Measurements from ENCODE around the gene SMIM23. TPM values are rescaled to one million over a fixed set of nuclear protein-coding genes. Genes with fewer than 3 reads are reported as not detected.

The SMIM23 gene
- total RNA-seq, 1 experiment from 2014 or later, result not detected

GRCh38 chr5:171832775-171833174 lies 47.2 kb downstream of the SMIM23 start:
- Histone ChIP-seq H3K9ac (ENCODE audit: low read length) (no peak overlapping the region), H3K9me3 (ENCODE audit: low read length) (peaks cover 13% of the 10 kb centered on the region), H3K27me3 (ENCODE audit: low read length) (no peaks in the 10 kb centered on the region), H3K36me3 (ENCODE audit: low read depth, low read length) (no peaks in the 10 kb centered on the region), H3K4me3 (ENCODE audit: low read length) (no peak overlapping the region), H4K20me1 (ENCODE audit: low read length) (no peaks in the 10 kb centered on the region), H3K4me1 (ENCODE audit: insufficient read depth, low read length) (no peaks in the 10 kb centered on the region), H3K27ac (ENCODE audit: low read length) (no peak overlapping the region), H3K4me2 (ENCODE audit: low read length) (no peak overlapping the region), H3K9me2 (replicated peaks; ENCODE audit: low read length) (no peaks in the 10 kb centered on the region), H2AFZ (ENCODE audit: low read length) (no peak overlapping the region), H3K79me2 (ENCODE audit: low read length) (no peaks in the 10 kb centered on the region), H3F3A (ENCODE audit: low read length, unreplicated experiment) (no peaks in the 10 kb centered on the region)
- ChIA-PET POLR2A (ENCODE audit: unreplicated experiment) (no interaction called here), CTCF (no interaction called here)
- ATAC-seq (no peak), DNase-seq (no peak)
- BruUV-seq (replicated peaks), result no TSS peak
- TF ChIP-seq CTCF (conservative IDR thresholded peaks at IDR 0.05; ENCODE audit: low read depth, low read length), result no peak
- TF ChIP-seq EZH2phosphoT487 (IDR thresholded peaks at IDR 0.05; ENCODE audit: borderline replicate concordance, low read length), result no peak
- TF ChIP-seq EZH2 (IDR thresholded peaks at IDR 0.05; ENCODE audit: low read length, unreplicated experiment), result no peak
- intact Hi-C loops (cut with micrococcal nuclease), result no loop called here

- ATAC-seq, result no peak
- TF ChIP-seq EZH2 (IDR thresholded peaks at IDR 0.05; ENCODE audit: low read length, unreplicated experiment) (no peak), EZH2phosphoT487 (IDR thresholded peaks at IDR 0.05; ENCODE audit: borderline replicate concordance, low read length) (no peak), CTCF (conservative IDR thresholded peaks at IDR 0.05; ENCODE audit: low read depth, low read length) (no peak)
Observed at GRCh38 chr5:171834461-171834860, 48.8 kb downstream of the SMIM23 start.

GRCh38 chr5:171835066-171835465 lies 49.4 kb downstream of the SMIM23 start:
- DNase-seq, result peak; percentile 29
- Histone ChIP-seq H3K79me2 (ENCODE audit: low read length) (no peaks in the 10 kb centered on the region), H4K20me1 (ENCODE audit: low read length) (no peaks in the 10 kb centered on the region), H3K9me2 (replicated peaks; ENCODE audit: low read length) (no peaks in the 10 kb centered on the region), H3K4me2 (ENCODE audit: low read length) (no peak overlapping the region), H3K36me3 (ENCODE audit: low read depth, low read length) (no peaks in the 10 kb centered on the region), H2AFZ (ENCODE audit: low read length) (no peak overlapping the region), H3K4me3 (ENCODE audit: low read length) (no peak overlapping the region), H3F3A (ENCODE audit: low read length, unreplicated experiment) (no peaks in the 10 kb centered on the region), H3K27me3 (ENCODE audit: low read length) (no peaks in the 10 kb centered on the region), H3K27ac (ENCODE audit: low read length) (no peak overlapping the region), H3K9ac (ENCODE audit: low read length) (no peak overlapping the region), H3K9me3 (ENCODE audit: low read length) (peaks cover 4% of the 10 kb centered on the region; the same call in 1 of the 2 replicates), H3K4me1 (ENCODE audit: insufficient read depth, low read length) (no peaks in the 10 kb centered on the region)
- TF ChIP-seq EZH2phosphoT487 (IDR thresholded peaks at IDR 0.05; ENCODE audit: borderline replicate concordance, low read length) (no peak), EZH2 (IDR thresholded peaks at IDR 0.05; ENCODE audit: low read length, unreplicated experiment) (no peak), CTCF (conservative IDR thresholded peaks at IDR 0.05; ENCODE audit: low read depth, low read length) (no peak)
- intact Hi-C loops (cut with micrococcal nuclease), result no loop called here
- POLR2A ChIA-PET (ENCODE audit: unreplicated experiment), result no interaction called here
- CTCF ChIA-PET, result no interaction called here
- BruUV-seq (replicated peaks), result no TSS peak
- peak; percentile 22; the same call in 1 of the 2 replicates for ATAC-seq

More at GRCh38 chr5:171834461-171834860, 48.8 kb downstream of the SMIM23 start:
- BruUV-seq (replicated peaks), result no TSS peak
- H3K9me3 ChIP-seq (ENCODE audit: low read length), result peaks cover 10% of the 10 kb centered on the region
- DNase-seq, result no peak
- ChIA-PET POLR2A (ENCODE audit: unreplicated experiment) (no interaction called here), CTCF (no interaction called here)
- no peak overlapping the region for H2AFZ ChIP-seq (ENCODE audit: low read length)
- intact Hi-C loops (cut with micrococcal nuclease), result no loop called here
- H3K4me3 ChIP-seq (ENCODE audit: low read length), result no peak overlapping the region
- H3K9ac ChIP-seq (ENCODE audit: low read length), result no peak overlapping the region
- H3K4me2 ChIP-seq (ENCODE audit: low read length), result no peak overlapping the region
- H3K4me1 ChIP-seq (ENCODE audit: insufficient read depth, low read length), result no peaks in the 10 kb centered on the region
- H3K9me2 ChIP-seq (replicated peaks; ENCODE audit: low read length), result no peaks in the 10 kb centered on the region
- H3K27me3 ChIP-seq (ENCODE audit: low read length), result no peaks in the 10 kb centered on the region
- H3K27ac ChIP-seq (ENCODE audit: low read length), result no peak overlapping the region
- H4K20me1 ChIP-seq (ENCODE audit: low read length), result no peaks in the 10 kb centered on the region
- H3F3A ChIP-seq (ENCODE audit: low read length, unreplicated experiment), result no peaks in the 10 kb centered on the region
- no peaks in the 10 kb centered on the region for H3K79me2 ChIP-seq (ENCODE audit: low read length)
- no peaks in the 10 kb centered on the region for H3K36me3 ChIP-seq (ENCODE audit: low read depth, low read length)
